OCI-LY1 (cell line): ENCODE results near the gene PLD1.

Source experiments
- EZH2 ChIP-seq: fragments of 200-600 bp; sonication (generic), shearing (Covaris generic); IDR thresholded peaks from 2 replicates; pipeline ENCODE4 v1.8.0; 2017; ENCODE audit warnings: borderline replicate concordance, mixed run types, mild to moderate bottlenecking, antibody characterized with exemption, low read length, moderate library complexity, mixed read lengths
- TF ChIP-seq, protein P1 (sequence below): fragments of 200-600 bp; sonication (generic), shearing (Covaris generic); IDR thresholded peaks from 2 replicates; pipeline ENCODE4 v1.5.1; 2017; ENCODE audit warnings: mild to moderate bottlenecking, antibody characterized with exemption, low read length, moderate library complexity, mixed read lengths

DNA sequence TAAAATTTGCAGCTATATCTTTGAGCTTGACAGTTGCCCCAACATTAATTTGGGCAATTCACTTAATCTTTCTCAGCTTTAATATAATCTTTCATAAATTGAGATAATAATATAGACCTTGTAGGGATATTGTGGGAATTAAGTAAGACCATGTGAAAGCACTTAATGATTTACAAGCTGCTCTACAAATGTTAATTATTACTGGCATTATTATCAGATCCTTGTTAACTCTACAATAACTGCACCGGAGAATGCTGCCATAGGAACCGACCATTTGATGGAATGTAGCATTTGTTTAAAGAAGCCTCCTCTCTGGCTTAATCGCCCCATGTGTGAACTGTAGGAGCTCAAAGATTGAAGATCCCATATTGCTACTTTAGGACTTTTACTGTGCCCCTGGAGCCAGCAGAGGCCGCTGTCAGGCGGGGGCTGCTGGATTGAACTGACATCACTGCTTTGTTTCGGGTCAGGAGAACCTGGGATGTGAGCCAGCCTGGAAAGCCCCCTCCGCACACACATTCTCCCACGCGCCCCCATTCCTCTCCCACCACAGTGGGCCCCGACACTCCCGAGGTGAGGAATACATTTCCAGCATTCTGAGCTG is 195.9 kb downstream of the PLD1 start:
- TF ChIP-seq, protein P1, sequence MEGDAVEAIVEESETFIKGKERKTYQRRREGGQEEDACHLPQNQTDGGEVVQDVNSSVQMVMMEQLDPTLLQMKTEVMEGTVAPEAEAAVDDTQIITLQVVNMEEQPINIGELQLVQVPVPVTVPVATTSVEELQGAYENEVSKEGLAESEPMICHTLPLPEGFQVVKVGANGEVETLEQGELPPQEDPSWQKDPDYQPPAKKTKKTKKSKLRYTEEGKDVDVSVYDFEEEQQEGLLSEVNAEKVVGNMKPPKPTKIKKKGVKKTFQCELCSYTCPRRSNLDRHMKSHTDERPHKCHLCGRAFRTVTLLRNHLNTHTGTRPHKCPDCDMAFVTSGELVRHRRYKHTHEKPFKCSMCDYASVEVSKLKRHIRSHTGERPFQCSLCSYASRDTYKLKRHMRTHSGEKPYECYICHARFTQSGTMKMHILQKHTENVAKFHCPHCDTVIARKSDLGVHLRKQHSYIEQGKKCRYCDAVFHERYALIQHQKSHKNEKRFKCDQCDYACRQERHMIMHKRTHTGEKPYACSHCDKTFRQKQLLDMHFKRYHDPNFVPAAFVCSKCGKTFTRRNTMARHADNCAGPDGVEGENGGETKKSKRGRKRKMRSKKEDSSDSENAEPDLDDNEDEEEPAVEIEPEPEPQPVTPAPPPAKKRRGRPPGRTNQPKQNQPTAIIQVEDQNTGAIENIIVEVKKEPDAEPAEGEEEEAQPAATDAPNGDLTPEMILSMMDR = peak; percentile 59
- no peak for TF ChIP-seq EZH2
